KMS-11 (cell line): ENCODE measurements around the gene GNG2.

Experiments used
- H2AFZ ChIP-seq: fragments of 200-600 bp; sonication (generic); 2 replicates; pipeline ENCODE4 v1.6.1; 2016; ENCODE audit warnings: antibody characterized with exemption, mixed run types, low read depth
- H3K27ac ChIP-seq: fragments of 200-600 bp; sonication (generic); 2 replicates; pipeline ENCODE4 v1.6.1; 2016; ENCODE audit warnings: mild to moderate bottlenecking, mixed run types
- H3K27me3 ChIP-seq: fragments of 200-600 bp; sonication (generic); 2 replicates; pipeline ENCODE4 v1.6.1; 2017; ENCODE audit warnings: mild to moderate bottlenecking, low read depth, mixed run types, moderate library complexity; ENCODE audit not compliant: insufficient read depth
- H3K36me3 ChIP-seq: fragments of 200-600 bp; sonication (generic); 2 replicates; pipeline ENCODE4 v1.6.1; 2017; ENCODE audit warnings: mild to moderate bottlenecking, mixed run types; ENCODE audit not compliant: insufficient read depth
- H3K4me1 ChIP-seq: fragments of 200-600 bp; sonication (generic); 2 replicates; pipeline ENCODE4 v1.6.1; 2016; ENCODE audit warnings: mild to moderate bottlenecking, low read depth, mixed run types; ENCODE audit not compliant: poor library complexity, severe bottlenecking
- H3K4me2 ChIP-seq: fragments of 200-600 bp; sonication (generic); 2 replicates; pipeline ENCODE4 v1.7.0; 2016; ENCODE audit warnings: mild to moderate bottlenecking, mixed run types
- H3K4me3 ChIP-seq: fragments of 200-600 bp; sonication (generic); IDR thresholded peaks from 2 replicates; pipeline ENCODE4 v1.6.1; 2017; ENCODE audit warnings: low read depth, low read length, mixed read lengths; ENCODE audit not compliant: insufficient read depth
- H3K79me2 ChIP-seq: fragments of 200-600 bp; sonication (generic); 2 replicates; pipeline ENCODE4 v1.6.1; 2016; ENCODE audit warnings: low read depth, mixed run types; ENCODE audit not compliant: insufficient read depth
- H3K9ac ChIP-seq: fragments of 200-600 bp; sonication (generic); 2 replicates; pipeline ENCODE4 v1.6.1; 2016; ENCODE audit warnings: mild to moderate bottlenecking, mixed run types
- H4K20me1 ChIP-seq: fragments of 200-600 bp; sonication (generic); 2 replicates; pipeline ENCODE4 v1.6.1; 2016; ENCODE audit warnings: mild to moderate bottlenecking, mixed run types; ENCODE audit not compliant: insufficient read depth
- CTCF ChIP-seq: fragments of 200-600 bp; sonication (generic); conservative IDR thresholded peaks from 2 replicates; pipeline ENCODE4 v1.6.1; 2017; ENCODE audit warnings: low read depth, mild to moderate bottlenecking, antibody characterized with exemption, low read length, moderate library complexity, mixed read lengths

Gene GNG2

GRCh38 chr14:51917193-51917592 lies 56.8 kb downstream of the GNG2 start:
- Histone ChIP-seq H3K4me3 (no peak overlapping the region), H3K4me2 (no peak overlapping the region), H3K79me2 (no peaks in the 10 kb centered on the region), H3K27ac (no peak overlapping the region), H3K27me3 (no peaks in the 10 kb centered on the region), H3K4me1 (no peaks in the 10 kb centered on the region), H4K20me1 (no peaks in the 10 kb centered on the region), H2AFZ (no peak overlapping the region), H3K36me3 (no peaks in the 10 kb centered on the region), H3K9ac (no peak overlapping the region)
- TF ChIP-seq CTCF = no peak

- no peaks in the 10 kb centered on the region for H4K20me1 ChIP-seq
- no peak overlapping the region for H3K27ac ChIP-seq
- H3K9ac ChIP-seq = no peak overlapping the region
- H2AFZ ChIP-seq = no peak overlapping the region
- H3K4me1 ChIP-seq = no peaks in the 10 kb centered on the region
- no peaks in the 10 kb centered on the region for H3K36me3 ChIP-seq
- no peaks in the 10 kb centered on the region for H3K27me3 ChIP-seq
- no peaks in the 10 kb centered on the region for H3K79me2 ChIP-seq
- H3K4me2 ChIP-seq = no peak overlapping the region
- no peak overlapping the region for H3K4me3 ChIP-seq
- TF ChIP-seq CTCF = no peak
Measured at GRCh38 chr14:51921026-51921425, 60.6 kb downstream of the GNG2 start.

DNA sequence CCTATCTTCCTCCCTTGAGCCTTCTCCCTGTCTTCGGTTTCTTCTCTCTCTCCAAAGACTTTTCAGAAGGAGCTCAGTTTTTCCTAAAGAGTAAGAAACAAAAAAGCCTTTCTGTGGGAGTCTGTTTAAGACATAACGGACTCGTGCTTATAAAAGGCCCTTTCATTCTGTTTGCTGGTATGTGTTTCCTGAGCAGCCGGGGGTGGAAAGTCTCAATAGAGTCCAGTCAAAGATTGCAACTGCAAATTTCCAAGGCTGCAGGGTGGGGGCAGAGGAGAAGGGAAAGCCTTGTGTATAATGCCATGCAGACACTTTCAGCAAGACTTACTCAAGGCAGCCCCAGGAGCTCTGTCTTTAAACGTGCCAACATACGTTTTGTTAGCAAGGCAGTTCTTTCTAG lies 62.2 kb downstream of the GNG2 start:
- no peak overlapping the region for H3K4me3 ChIP-seq
- no peaks in the 10 kb centered on the region for H4K20me1 ChIP-seq
- H3K36me3 ChIP-seq = no peaks in the 10 kb centered on the region
- H3K27ac ChIP-seq = no peak overlapping the region
- no peaks in the 10 kb centered on the region for H3K79me2 ChIP-seq
- H3K9ac ChIP-seq = no peak overlapping the region
- H3K4me2 ChIP-seq = no peak overlapping the region
- H3K27me3 ChIP-seq = no peaks in the 10 kb centered on the region
- no peak for TF ChIP-seq CTCF
- H3K4me1 ChIP-seq = no peaks in the 10 kb centered on the region
- no peak overlapping the region for H2AFZ ChIP-seq

DNA sequence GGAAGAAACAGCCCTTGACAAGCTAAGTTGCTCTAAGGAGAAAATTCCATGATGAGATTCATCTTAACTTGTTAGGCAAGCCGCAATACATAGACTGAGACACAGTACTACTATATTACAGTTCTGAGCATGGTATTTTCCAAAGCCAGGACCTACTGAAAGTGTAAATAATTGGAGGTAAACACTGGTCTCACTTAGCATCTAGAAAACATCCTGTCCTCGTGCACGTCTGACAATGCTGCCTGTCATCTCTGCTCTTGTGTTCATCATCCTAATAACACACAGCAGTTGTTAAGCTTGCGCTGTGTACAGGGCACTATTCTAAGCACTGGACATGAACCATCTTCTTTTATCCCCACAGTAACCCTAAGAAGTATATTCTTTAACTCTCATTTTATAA lies 64.2 kb downstream of the GNG2 start:
- H3K36me3 ChIP-seq = no peaks in the 10 kb centered on the region
- no peak for TF ChIP-seq CTCF
- H4K20me1 ChIP-seq = no peaks in the 10 kb centered on the region
- H3K27me3 ChIP-seq = no peaks in the 10 kb centered on the region
- no peaks in the 10 kb centered on the region for H3K4me1 ChIP-seq
- no peak overlapping the region for H2AFZ ChIP-seq
- H3K4me2 ChIP-seq = no peak overlapping the region
- no peaks in the 10 kb centered on the region for H3K79me2 ChIP-seq
- H3K9ac ChIP-seq = no peak overlapping the region
- H3K4me3 ChIP-seq = no peak overlapping the region
- H3K27ac ChIP-seq = no peak overlapping the region

DNA sequence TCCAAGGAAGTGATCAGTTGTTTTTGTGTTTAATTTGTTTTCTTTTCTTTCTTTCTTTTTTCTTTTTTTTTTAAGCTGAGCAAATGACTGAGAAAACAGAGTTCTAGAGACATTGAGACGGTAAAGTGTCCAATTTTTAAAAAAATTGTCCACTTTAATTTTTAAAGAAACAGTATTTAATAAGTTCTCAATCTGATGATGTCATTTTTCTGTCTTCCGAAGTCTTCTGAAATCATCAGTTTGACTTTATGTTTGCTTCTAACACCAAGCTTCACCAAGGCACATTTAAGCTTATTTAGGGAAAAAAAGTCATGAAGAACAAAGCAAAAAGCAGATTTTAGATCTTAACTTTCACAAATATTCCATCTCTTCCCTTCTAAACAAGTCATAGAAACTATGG lies 65.6 kb downstream of the GNG2 start:
- H3K4me1 ChIP-seq = no peaks in the 10 kb centered on the region
- no peaks in the 10 kb centered on the region for H3K36me3 ChIP-seq
- no peaks in the 10 kb centered on the region for H4K20me1 ChIP-seq
- H3K4me3 ChIP-seq = no peak overlapping the region
- no peak overlapping the region for H3K4me2 ChIP-seq
- no peak overlapping the region for H2AFZ ChIP-seq
- H3K9ac ChIP-seq = no peak overlapping the region
- no peaks in the 10 kb centered on the region for H3K79me2 ChIP-seq
- no peak for TF ChIP-seq CTCF
- H3K27ac ChIP-seq = no peak overlapping the region
- no peaks in the 10 kb centered on the region for H3K27me3 ChIP-seq
